Adrenal gland (tissue), 5 donors: ENCODE measurements around the gene WNT2B.

Source experiments
- CTCF ChIP-seq, 6 experiments: fragments of 450-650 bp in 4 of 6; fragments of 200-600 bp in 2 of 6; sonication (generic) in 1 of 6; IDR thresholded peaks; 1 replicate in 5 of 6; 2 replicates in 1 of 6; pipeline versions ENCODE4 v1.5.1 to v1.8.0; 2016 to 2021; ENCODE audit warnings: antibody characterized with exemption in 6 of 6, mild to moderate bottlenecking in 2 of 6, moderate library complexity in 1 of 6
- POLR2A ChIP-seq, 2 donors: fragments of 450-650 bp; IDR thresholded peaks; one replicate each; pipeline ENCODE4 v1.6.1; 2017; ENCODE audit warnings: antibody characterized with exemption in 2 of 2, mild to moderate bottlenecking in 2 of 2, moderate library complexity in 1 of 2
- donor health status: DM: no; HTN: no; CAD: no.

DNA sequence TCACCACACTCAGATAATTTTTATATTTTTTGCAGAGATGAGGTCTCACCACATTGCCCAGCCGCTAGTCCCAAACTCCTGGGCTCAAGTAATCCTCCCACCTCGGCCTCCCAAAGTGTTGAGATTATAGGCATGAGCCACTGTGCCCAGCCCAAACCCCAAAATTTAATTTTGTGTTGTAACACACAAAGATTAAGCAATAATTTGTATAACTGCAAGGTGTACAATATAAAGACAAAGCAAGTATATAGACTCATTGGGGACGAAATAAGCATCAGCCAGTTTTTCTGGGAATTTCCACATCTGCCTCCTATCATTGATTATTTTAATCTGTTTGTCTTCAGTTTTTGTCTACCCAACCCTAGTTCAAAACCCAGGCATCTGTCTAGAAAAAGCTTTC, 67.5 kb downstream of the WNT2B start:
- no peak for TF ChIP-seq CTCF (IDR thresholded peaks at IDR 0.05)
- TF ChIP-seq POLR2A (IDR thresholded peaks at IDR 0.05), result no peak
